ENCODE data around the gene SMYD3.

Gene SMYD3

DNA sequence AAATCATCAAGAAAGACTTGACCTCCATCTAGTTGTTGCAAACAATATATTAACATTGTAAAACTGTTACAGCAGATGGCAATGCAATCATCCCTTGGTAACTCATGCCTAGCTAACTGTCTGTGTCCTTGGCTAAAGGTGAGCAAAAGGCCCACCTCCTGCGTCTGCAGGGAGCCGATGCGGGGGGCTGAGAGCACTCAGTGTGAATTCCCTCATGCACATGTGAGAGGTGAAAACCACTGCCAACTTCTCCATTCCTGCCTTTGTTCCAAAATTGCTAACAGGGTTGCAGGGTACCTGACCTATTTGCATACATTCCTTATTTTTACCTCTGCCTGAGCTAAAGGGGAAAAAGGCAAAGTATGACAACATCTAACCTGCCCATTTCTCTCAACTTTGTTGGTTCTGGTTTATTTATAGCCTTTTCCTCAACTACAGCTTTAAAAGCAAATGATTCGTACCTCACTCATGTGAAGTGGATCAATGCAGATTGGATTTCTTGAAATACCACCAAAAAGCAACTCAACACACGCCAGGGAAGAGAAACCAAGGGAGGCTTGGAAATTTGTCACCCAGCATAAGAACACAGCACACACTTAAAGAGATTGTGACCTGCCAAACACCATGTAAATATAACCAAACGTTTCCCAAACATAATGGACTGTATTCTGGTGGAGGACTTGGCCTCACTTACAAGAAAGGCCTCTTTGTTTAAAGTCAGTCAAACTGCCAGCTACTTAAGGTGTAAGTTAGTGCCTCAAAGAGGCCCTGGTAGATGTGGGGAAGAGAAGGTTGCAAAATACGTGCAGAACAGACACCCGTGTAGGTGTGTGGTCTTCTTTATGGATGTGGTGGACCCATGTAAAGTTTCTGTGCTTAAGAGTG, 651.0 kb downstream of the SMYD3 start:
- no peak overlapping the region for H3K4me3 ChIP-seq (IDR thresholded peaks at IDR 0.05; ENCODE audit: insufficient read depth, low read depth, low read length)
- no peak overlapping the region for H2AFZ ChIP-seq (ENCODE audit: low read depth)

GRCh38 chr1:245853291-245853690, 653.8 kb downstream of the SMYD3 start:
- Histone ChIP-seq H3K9ac (no peak overlapping the region), H3K36me3 (ENCODE audit: insufficient read depth) (no peaks in the 10 kb centered on the region), H3K4me3 (IDR thresholded peaks at IDR 0.05; ENCODE audit: insufficient read depth, low read depth, low read length) (no peak overlapping the region), H3K27me3 (ENCODE audit: insufficient read depth, low read depth) (no peaks in the 10 kb centered on the region), H3K4me1 (ENCODE audit: low read depth, poor library complexity, severe bottlenecking) (no peaks in the 10 kb centered on the region), H2AFZ (ENCODE audit: low read depth) (no peak overlapping the region), H3K27ac (no peak overlapping the region), H4K20me1 (ENCODE audit: insufficient read depth) (no peaks in the 10 kb centered on the region), H3K79me2 (ENCODE audit: insufficient read depth, low read depth) (no peaks in the 10 kb centered on the region), H3K4me2 (no peak overlapping the region)
- no peak for TF ChIP-seq CTCF (conservative IDR thresholded peaks at IDR 0.05; ENCODE audit: low read depth, low read length)

More for the DNA sequence above, 651.0 kb downstream of the SMYD3 start:
- Histone ChIP-seq H3K27ac (no peak overlapping the region), H3K36me3 (ENCODE audit: insufficient read depth) (no peaks in the 10 kb centered on the region), H3K4me2 (no peak overlapping the region), H3K4me1 (ENCODE audit: low read depth, poor library complexity, severe bottlenecking) (no peaks in the 10 kb centered on the region), H4K20me1 (ENCODE audit: insufficient read depth) (no peaks in the 10 kb centered on the region), H3K9ac (no peak overlapping the region), H3K79me2 (ENCODE audit: insufficient read depth, low read depth) (no peaks in the 10 kb centered on the region), H3K27me3 (ENCODE audit: insufficient read depth, low read depth) (no peaks in the 10 kb centered on the region)
- TF ChIP-seq CTCF (conservative IDR thresholded peaks at IDR 0.05; ENCODE audit: low read depth, low read length) = no peak

DNA sequence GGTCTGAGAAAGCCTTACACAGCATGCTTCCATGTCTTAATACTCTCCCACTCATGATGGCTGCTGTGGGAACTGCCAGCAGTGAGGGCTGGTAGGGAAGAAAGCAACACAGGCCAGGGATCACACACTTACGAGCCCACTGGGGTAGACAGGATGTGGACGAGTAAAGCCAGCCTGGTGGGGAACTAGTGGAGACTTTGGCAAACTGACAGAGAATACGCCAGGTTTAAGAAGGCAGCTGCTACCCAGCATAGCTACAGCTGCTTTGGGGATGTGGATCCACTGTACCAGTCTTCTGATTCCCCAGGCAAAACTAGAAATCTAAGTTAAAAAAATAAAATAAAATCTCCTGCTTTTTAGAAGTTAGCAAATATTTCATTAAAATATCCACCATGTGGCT, 664.0 kb downstream of the SMYD3 start:
- no peak for TF ChIP-seq CTCF (conservative IDR thresholded peaks at IDR 0.05; ENCODE audit: low read depth, low read length)
- Histone ChIP-seq H3K27me3 (ENCODE audit: insufficient read depth, low read depth) (no peaks in the 10 kb centered on the region), H3K9ac (no peak overlapping the region), H3K36me3 (ENCODE audit: insufficient read depth) (no peaks in the 10 kb centered on the region), H4K20me1 (ENCODE audit: insufficient read depth) (no peaks in the 10 kb centered on the region), H3K79me2 (ENCODE audit: insufficient read depth, low read depth) (no peaks in the 10 kb centered on the region), H3K4me2 (no peak overlapping the region), H3K27ac (no peak overlapping the region), H3K4me3 (IDR thresholded peaks at IDR 0.05; ENCODE audit: insufficient read depth, low read depth, low read length) (no peak overlapping the region), H2AFZ (ENCODE audit: low read depth) (no peak overlapping the region), H3K4me1 (ENCODE audit: low read depth, poor library complexity, severe bottlenecking) (no peaks in the 10 kb centered on the region)

GRCh38 chr1:245842106-245842505, 665.0 kb downstream of the SMYD3 start:
- Histone ChIP-seq H3K4me2 (no peak overlapping the region), H3K9ac (no peak overlapping the region), H3K4me1 (ENCODE audit: low read depth, poor library complexity, severe bottlenecking) (no peaks in the 10 kb centered on the region), H3K27me3 (ENCODE audit: insufficient read depth, low read depth) (no peaks in the 10 kb centered on the region), H3K79me2 (ENCODE audit: insufficient read depth, low read depth) (no peaks in the 10 kb centered on the region), H2AFZ (ENCODE audit: low read depth) (no peak overlapping the region), H3K27ac (no peak overlapping the region), H3K4me3 (IDR thresholded peaks at IDR 0.05; ENCODE audit: insufficient read depth, low read depth, low read length) (no peak overlapping the region), H4K20me1 (ENCODE audit: insufficient read depth) (no peaks in the 10 kb centered on the region), H3K36me3 (ENCODE audit: insufficient read depth) (no peaks in the 10 kb centered on the region)
- TF ChIP-seq CTCF (conservative IDR thresholded peaks at IDR 0.05; ENCODE audit: low read depth, low read length) = no peak
